Endodermal cell (in vitro differentiated cells): ENCODE measurements around the gene RFX7. TPM values are rescaled to one million over a fixed set of nuclear protein-coding genes. Genes with fewer than 3 reads are reported as not detected.

Source experiments
- DNase-seq: peaks from one replicate; pipeline ENCODE4 v3.0.0-alpha.2; 2017
- H3K27ac ChIP-seq: 2 replicates; pipeline ENCODE4 v1.5.1; 2013; ENCODE audit warnings: mild to moderate bottlenecking, low read depth, low read length, moderate library complexity
- H3K27me3 ChIP-seq: 2 replicates; pipeline ENCODE4 v1.6.1; 2013; ENCODE audit warnings: mild to moderate bottlenecking, low read length, moderate library complexity; ENCODE audit not compliant: insufficient read depth, control insufficient read depth, poor library complexity, severe bottlenecking
- H3K36me3 ChIP-seq: 2 replicates; pipeline ENCODE4 v1.7.0; 2013; ENCODE audit warnings: mild to moderate bottlenecking, low read length, moderate library complexity; ENCODE audit not compliant: control insufficient read depth, insufficient read depth
- H3K4me1 ChIP-seq: one replicate; pipeline ENCODE4 v1.7.0; 2013; ENCODE audit warnings: low read length; ENCODE audit not compliant: control insufficient read depth, insufficient read depth
- H3K4me3 ChIP-seq: 2 replicates; pipeline ENCODE4 v1.5.1; 2013; ENCODE audit warnings: mild to moderate bottlenecking, low read length, moderate library complexity
- H3K9ac ChIP-seq: 2 replicates; pipeline ENCODE4 v1.6.1; 2013; ENCODE audit warnings: mild to moderate bottlenecking, low read length, moderate library complexity; ENCODE audit not compliant: poor library complexity, severe bottlenecking; ENCODE audit errors: extremely low read depth
- H3K9me3 ChIP-seq: 2 replicates; pipeline ENCODE4 v1.6.1; 2013; ENCODE audit warnings: mild to moderate bottlenecking, low read length, moderate library complexity; ENCODE audit not compliant: control insufficient read depth
- H3K27ac Mint-ChIP-seq: 2 replicates; pipeline ENCODE4 v1.8.0; 2020; ENCODE audit warnings: mixed read lengths
- H3K27me3 Mint-ChIP-seq: 2 replicates; pipeline ENCODE4 v1.8.0; 2021; ENCODE audit warnings: mild to moderate bottlenecking, mixed read lengths; ENCODE audit not compliant: insufficient read depth
- H3K36me3 Mint-ChIP-seq: 2 replicates; pipeline ENCODE4 v1.8.0; 2020; ENCODE audit warnings: low read depth, mixed read lengths
- H3K4me1 Mint-ChIP-seq: 2 replicates; pipeline ENCODE4 v1.8.0; 2020; ENCODE audit warnings: mixed read lengths
- H3K4me3 Mint-ChIP-seq: 2 replicates; pipeline ENCODE4 v1.8.0; 2020; ENCODE audit warnings: mild to moderate bottlenecking, moderate library complexity, mixed read lengths
- H3K9me3 Mint-ChIP-seq: 2 replicates; pipeline ENCODE4 v1.8.0; 2020; ENCODE audit warnings: mild to moderate bottlenecking, mixed read lengths
- CTCF ChIP-seq: fragments of 200-600 bp; sonication (generic); conservative IDR thresholded peaks from 2 replicates; pipeline ENCODE4 v1.5.0; 2021; ENCODE audit warnings: antibody characterized with exemption, mild to moderate bottlenecking
- WGBS, 2 experiments: methylation state at CpG; one replicate each; pipeline versions ENCODE4 v1.1.5 to v1.1.7; 2013; ENCODE audit warnings: missing lambda C conversion rate in 2 of 2, mixed read lengths in 1 of 2; ENCODE audit not compliant: insufficient coverage in 1 of 2, insufficient read length in 1 of 2; 5-methylcytosine and 5-hydroxymethylcytosine counted together
- total RNA-seq, 2 donors: library from RNA; stranded (reverse); fragmentation: NEBNext Ultra II Directional in 1 of 2; extraction: Animal tissue kit (Norgen Biotek cat#: 25700) in 1 of 2; gene quantifications; 2 replicates in 1 of 2; 3 replicates in 1 of 2; pipeline ENCODE4 v1.2.1, GENCODE V29; 2021

Gene RFX7
- total RNA-seq, 2 donors from 2014 or later: 19.3 to 25.3 TPM

GRCh38 chr15:56051676-56052075, 192.0 kb downstream of the RFX7 start:
- Histone ChIP-seq H3K27me3 (no peaks in the 10 kb centered on the region), H3K9me3 (no peaks in the 10 kb centered on the region), H3K4me3 (no peak overlapping the region), H3K9ac (no peak overlapping the region), H3K4me1 (no peaks in the 10 kb centered on the region), H3K27ac (no peak overlapping the region), H3K36me3 (no peaks in the 10 kb centered on the region)
- Mint-ChIP-seq H3K4me1 (no peaks in the 10 kb centered on the region), H3K9me3 (no peaks in the 10 kb centered on the region), H3K27me3 (no peaks in the 10 kb centered on the region), H3K36me3 (no peaks in the 10 kb centered on the region), H3K27ac (no peak overlapping the region), H3K4me3 (no peak overlapping the region)
- no peak for TF ChIP-seq CTCF
- DNase-seq: no peak

GRCh38 chr15:56049577-56049976, 194.1 kb downstream of the RFX7 start:
- Mint-ChIP-seq H3K27ac (no peak overlapping the region), H3K9me3 (no peaks in the 10 kb centered on the region), H3K27me3 (no peaks in the 10 kb centered on the region), H3K4me1 (no peaks in the 10 kb centered on the region), H3K36me3 (no peaks in the 10 kb centered on the region), H3K4me3 (no peak overlapping the region)
- Histone ChIP-seq H3K4me1 (no peaks in the 10 kb centered on the region), H3K27ac (no peak overlapping the region), H3K9me3 (no peaks in the 10 kb centered on the region), H3K27me3 (no peaks in the 10 kb centered on the region), H3K9ac (no peak overlapping the region), H3K4me3 (no peak overlapping the region), H3K36me3 (no peaks in the 10 kb centered on the region)
- no peak for DNase-seq
- no peak for TF ChIP-seq CTCF
- WGBS, 2 experiments: 87 to 89% methylated on average over 3 to 5 of the region's 5 CpGs

- WGBS, 2 experiments: 68% methylated on average over 1 of the region's 1 CpG; no CpG with 5 or more reads in 1 of the 2 experiments
- peaks cover 6% of the 10 kb centered on the region for H3K4me1 ChIP-seq
- no peaks in the 10 kb centered on the region for H3K27me3 Mint-ChIP-seq
- no peak for TF ChIP-seq CTCF
- no peak overlapping the region for H3K27ac Mint-ChIP-seq
- no peaks in the 10 kb centered on the region for H3K9me3 Mint-ChIP-seq
- no peak overlapping the region for H3K9ac ChIP-seq
- DNase-seq: no peak
- H3K27ac ChIP-seq: no peak overlapping the region
- H3K4me3 Mint-ChIP-seq: no peak overlapping the region
- H3K27me3 ChIP-seq: no peaks in the 10 kb centered on the region
- no peaks in the 10 kb centered on the region for H3K9me3 ChIP-seq
- H3K36me3 ChIP-seq: no peaks in the 10 kb centered on the region
- no peaks in the 10 kb centered on the region for H3K4me1 Mint-ChIP-seq
- H3K4me3 ChIP-seq: no peak overlapping the region
- H3K36me3 Mint-ChIP-seq: no peaks in the 10 kb centered on the region
These were observed 196.3 kb downstream of the RFX7 start for GRCh38 chr15:56047354-56047753.
